ENCODE data around the gene HTR7. TPM values are rescaled to one million over a fixed set of nuclear protein-coding genes. Genes with fewer than 3 reads are reported as not detected.

The HTR7 gene
- total RNA-seq, 1 experiment from 2014 or later = not detected

DNA sequence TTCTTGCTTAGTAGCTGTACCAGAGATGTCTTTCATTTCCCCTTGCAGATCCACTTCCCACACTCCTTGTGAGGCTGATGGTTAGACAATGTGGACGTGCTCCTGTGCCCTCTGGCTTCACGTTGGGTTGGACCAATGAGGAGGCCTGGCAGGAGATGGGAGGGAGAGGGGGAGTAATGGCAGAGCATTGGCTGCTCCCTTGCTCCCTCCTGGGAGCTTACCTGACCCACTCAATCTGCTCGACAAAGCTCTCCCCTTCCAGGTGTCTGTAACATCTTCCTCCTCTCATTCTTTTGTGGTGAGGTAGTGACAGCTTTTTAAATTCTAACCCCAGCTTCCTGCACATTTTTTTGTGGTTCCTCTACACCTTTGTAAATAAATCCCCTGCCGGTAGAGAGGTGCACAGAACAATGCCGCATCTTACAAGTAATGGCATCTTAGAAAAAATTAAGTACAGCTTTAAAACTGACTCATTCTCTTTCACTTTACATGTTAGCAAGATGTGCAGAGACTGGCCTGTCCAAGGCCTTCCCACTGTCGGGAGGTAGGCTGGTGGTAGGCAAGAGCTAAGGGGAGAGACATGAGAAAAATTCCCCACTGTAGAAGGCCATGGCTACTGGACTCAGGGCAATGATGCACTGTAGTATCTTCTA is 134.3 kb downstream of the HTR7 start:
- no peak for DNase-seq

GRCh38 chr10:90722832-90723231 is 135.0 kb downstream of the HTR7 start:
- H3K4me1 Mint-ChIP-seq (ENCODE audit: low read depth, unreplicated experiment) = no peaks in the 10 kb centered on the region
- intact Hi-C loops (cut with micrococcal nuclease; ENCODE audit: unreplicated experiment) = no loop called here

More for the DNA sequence above, 134.3 kb downstream of the HTR7 start:
- Histone ChIP-seq H3K9me3 (no peaks in the 10 kb centered on the region), H3K36me3 (ENCODE audit: control insufficient read depth, insufficient read depth, low read length) (no peaks in the 10 kb centered on the region), H3K27me3 (replicated peaks; ENCODE audit: control insufficient read depth, insufficient read depth, low read length) (no peaks in the 10 kb centered on the region), H3K4me1 (no peaks in the 10 kb centered on the region), H3K4me3 (ENCODE audit: low read depth, low read length) (no peak overlapping the region)
- CTCF ChIA-PET = no interaction called here
- no peak overlapping the region for H3K4me3 Mint-ChIP-seq (ENCODE audit: unreplicated experiment)
- H3K9me3 Mint-ChIP-seq (ENCODE audit: unreplicated experiment) = no peaks in the 10 kb centered on the region
- TF ChIP-seq, protein P1, sequence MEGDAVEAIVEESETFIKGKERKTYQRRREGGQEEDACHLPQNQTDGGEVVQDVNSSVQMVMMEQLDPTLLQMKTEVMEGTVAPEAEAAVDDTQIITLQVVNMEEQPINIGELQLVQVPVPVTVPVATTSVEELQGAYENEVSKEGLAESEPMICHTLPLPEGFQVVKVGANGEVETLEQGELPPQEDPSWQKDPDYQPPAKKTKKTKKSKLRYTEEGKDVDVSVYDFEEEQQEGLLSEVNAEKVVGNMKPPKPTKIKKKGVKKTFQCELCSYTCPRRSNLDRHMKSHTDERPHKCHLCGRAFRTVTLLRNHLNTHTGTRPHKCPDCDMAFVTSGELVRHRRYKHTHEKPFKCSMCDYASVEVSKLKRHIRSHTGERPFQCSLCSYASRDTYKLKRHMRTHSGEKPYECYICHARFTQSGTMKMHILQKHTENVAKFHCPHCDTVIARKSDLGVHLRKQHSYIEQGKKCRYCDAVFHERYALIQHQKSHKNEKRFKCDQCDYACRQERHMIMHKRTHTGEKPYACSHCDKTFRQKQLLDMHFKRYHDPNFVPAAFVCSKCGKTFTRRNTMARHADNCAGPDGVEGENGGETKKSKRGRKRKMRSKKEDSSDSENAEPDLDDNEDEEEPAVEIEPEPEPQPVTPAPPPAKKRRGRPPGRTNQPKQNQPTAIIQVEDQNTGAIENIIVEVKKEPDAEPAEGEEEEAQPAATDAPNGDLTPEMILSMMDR (IDR thresholded peaks at IDR 0.05; ENCODE audit: insufficient read depth in 1 of 2, low read depth in 1 of 2, low read length in 1 of 2, severe bottlenecking in 1 of 2, unreplicated experiment in 1 of 2) = no peak
- peaks cover 2% of the 10 kb centered on the region for H3K27me3 Mint-ChIP-seq (ENCODE audit: insufficient read depth, unreplicated experiment)
- no peaks in the 10 kb centered on the region for H3K36me3 Mint-ChIP-seq (ENCODE audit: insufficient read depth, unreplicated experiment)
- H3K27ac Mint-ChIP-seq (ENCODE audit: unreplicated experiment) = no peak overlapping the region
- H3K4me1 Mint-ChIP-seq (ENCODE audit: low read depth, unreplicated experiment) = no peaks in the 10 kb centered on the region
- BruUV-seq (replicated peaks) = no TSS peak
- POLR2A ChIA-PET = no interaction called here
- intact Hi-C loops (cut with micrococcal nuclease; ENCODE audit: unreplicated experiment) = no loop called here

DNA sequence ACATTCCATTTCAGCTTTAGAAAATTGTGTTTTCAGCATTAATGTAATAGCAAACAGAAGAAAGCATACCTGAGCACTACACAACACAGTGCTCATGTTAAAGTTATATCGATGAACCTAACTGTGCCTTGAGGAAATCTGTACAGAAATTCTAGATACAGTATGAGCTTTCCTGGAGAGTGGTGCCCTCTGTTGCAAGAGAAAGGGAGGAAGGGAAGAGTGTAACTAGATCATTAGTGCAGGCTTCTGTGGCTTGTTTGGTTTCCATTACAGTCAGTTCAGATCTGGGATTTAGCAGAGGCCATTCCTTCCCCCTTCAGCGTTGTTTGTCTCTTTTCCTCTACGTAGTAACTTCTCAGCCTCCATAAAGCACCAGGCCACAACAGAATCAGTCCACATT is 139.7 kb downstream of the HTR7 start:
- H3K4me3 Mint-ChIP-seq (ENCODE audit: unreplicated experiment) = no peak overlapping the region
- H3K4me1 Mint-ChIP-seq (ENCODE audit: low read depth, unreplicated experiment) = no peaks in the 10 kb centered on the region
- BruUV-seq (replicated peaks) = no TSS peak
- H3K36me3 ChIP-seq (ENCODE audit: control insufficient read depth, insufficient read depth, low read length) = no peaks in the 10 kb centered on the region
- no peaks in the 10 kb centered on the region for H3K27me3 ChIP-seq (replicated peaks; ENCODE audit: control insufficient read depth, insufficient read depth, low read length)
- TF ChIP-seq, protein P1 (IDR thresholded peaks at IDR 0.05; ENCODE audit: insufficient read depth in 1 of 2, low read depth in 1 of 2, low read length in 1 of 2, severe bottlenecking in 1 of 2, unreplicated experiment in 1 of 2) = no peak
- H3K4me3 ChIP-seq (ENCODE audit: low read depth, low read length) = no peak overlapping the region
- H3K36me3 Mint-ChIP-seq (ENCODE audit: insufficient read depth, unreplicated experiment) = no peaks in the 10 kb centered on the region
- no peaks in the 10 kb centered on the region for H3K9me3 ChIP-seq
- ChIA-PET POLR2A (no interaction called here), CTCF (no interaction called here)
- no peak for DNase-seq
- H3K4me1 ChIP-seq = no peaks in the 10 kb centered on the region
- H3K9me3 Mint-ChIP-seq (ENCODE audit: unreplicated experiment) = no peaks in the 10 kb centered on the region
- no peak overlapping the region for H3K27ac Mint-ChIP-seq (ENCODE audit: unreplicated experiment)
- peaks cover 6% of the 10 kb centered on the region for H3K27me3 Mint-ChIP-seq (ENCODE audit: insufficient read depth, unreplicated experiment)
- intact Hi-C loops (cut with micrococcal nuclease; ENCODE audit: unreplicated experiment) = no loop called here

More at GRCh38 chr10:90722832-90723231, 135.0 kb downstream of the HTR7 start:
- POLR2A ChIA-PET = no interaction called here
- BruUV-seq (replicated peaks) = no TSS peak
- no peak overlapping the region for H3K4me3 Mint-ChIP-seq (ENCODE audit: unreplicated experiment)
- DNase-seq = no peak
- TF ChIP-seq, protein P1 (IDR thresholded peaks at IDR 0.05; ENCODE audit: insufficient read depth in 1 of 2, low read depth in 1 of 2, low read length in 1 of 2, severe bottlenecking in 1 of 2, unreplicated experiment in 1 of 2) = no peak
- H3K9me3 Mint-ChIP-seq (ENCODE audit: unreplicated experiment) = no peaks in the 10 kb centered on the region
- no peak overlapping the region for H3K4me3 ChIP-seq (ENCODE audit: low read depth, low read length)
- CTCF ChIA-PET = no interaction called here
- no peaks in the 10 kb centered on the region for H3K4me1 ChIP-seq
- H3K27ac Mint-ChIP-seq (ENCODE audit: unreplicated experiment) = no peak overlapping the region
- no peaks in the 10 kb centered on the region for H3K27me3 ChIP-seq (replicated peaks; ENCODE audit: control insufficient read depth, insufficient read depth, low read length)
- peaks cover 2% of the 10 kb centered on the region for H3K27me3 Mint-ChIP-seq (ENCODE audit: insufficient read depth, unreplicated experiment)
- H3K36me3 Mint-ChIP-seq (ENCODE audit: insufficient read depth, unreplicated experiment) = no peaks in the 10 kb centered on the region
- no peaks in the 10 kb centered on the region for H3K9me3 ChIP-seq
- no peaks in the 10 kb centered on the region for H3K36me3 ChIP-seq (ENCODE audit: control insufficient read depth, insufficient read depth, low read length)

Measured in Caco-2 (cell line).